A673 (cell line): ENCODE data around the gene ZC3H15.

Experiments used
- CTCF ChIP-seq: fragments of 300-800, 200-600 bp; sonication (generic); conservative IDR thresholded peaks from 2 replicates; pipeline ENCODE4 v1.5.1; 2017; ENCODE audit warnings: low read depth, mild to moderate bottlenecking, antibody characterized with exemption, low read length, moderate library complexity, mixed read lengths
- EZH2 ChIP-seq: fragments of 200-600 bp; sonication (generic); IDR thresholded peaks from 2 replicates; pipeline ENCODE4 v1.6.1; 2017; ENCODE audit warnings: borderline replicate concordance, low read depth, mild to moderate bottlenecking, mixed read lengths, antibody characterized with exemption, low read length; ENCODE audit not compliant: poor library complexity, severe bottlenecking

GRCh38 chr2:186440506-186440905 is 45.6 kb upstream of the ZC3H15 start:
- TF ChIP-seq CTCF (no peak), EZH2 (no peak)
